CD4-positive, alpha-beta T cell (primary cell): ENCODE data around the gene DNER. TPM values are rescaled to one million over a fixed set of nuclear protein-coding genes. Genes with fewer than 3 reads are reported as not detected.

Source experiments
- ATAC-seq: fragments of 200-7000 bp; cut with Tn5 transposase; one replicate; pipeline ENCODE4 v1.10.0; 2022; ENCODE audit warnings: mild to moderate bottlenecking; ENCODE audit not compliant: poor library complexity
- CTCF ChIA-PET: fragments of 350-600 bp; sonication (Branson Sonifier 250); formaldehyde crosslinking; loops from one replicate; lab custom pipeline; 2021; ENCODE audit warnings: antibody characterized with exemption, inconsistent platforms; lab: Charles Lee
- POLR2A ChIA-PET: fragments of 350-600 bp; sonication (Branson Sonifier 250); formaldehyde crosslinking; loops from one replicate; lab custom pipeline; 2021; ENCODE audit warnings: antibody characterized with exemption, inconsistent platforms; lab: Charles Lee
- DNase-seq, 14 experiments: peaks; one replicate each; pipeline ENCODE4 v3.0.0-alpha.2; 2013 to 2020; ENCODE audit warnings: mixed read lengths in 2 of 14
- H3K27ac ChIP-seq, 2 donors: one replicate each; pipeline versions ENCODE4 v1.5.1 to v1.7.0; 2013; ENCODE audit warnings: low read length in 2 of 2, low read depth in 1 of 2, mild to moderate bottlenecking in 1 of 2
- H3K27me3 ChIP-seq, 2 experiments: 1 replicate in 1 of 2; 2 replicates in 1 of 2; pipeline versions ENCODE4 v1.6.1 to v1.7.0; 2013; ENCODE audit warnings: low read length in 2 of 2, control low read depth in 1 of 2, mild to moderate bottlenecking in 1 of 2, moderate library complexity in 1 of 2; ENCODE audit not compliant: insufficient read depth in 2 of 2, control insufficient read depth in 1 of 2
- H3K36me3 ChIP-seq: one replicate; pipeline ENCODE4 v1.6.1; 2013; ENCODE audit warnings: low read length, control low read depth; ENCODE audit not compliant: insufficient read depth
- H3K4me1 ChIP-seq: one replicate; pipeline ENCODE4 v1.6.1; 2013; ENCODE audit warnings: low read length, control low read depth; ENCODE audit not compliant: insufficient read depth
- H3K4me3 ChIP-seq: one replicate; pipeline ENCODE4 v1.5.1; 2013; ENCODE audit warnings: mild to moderate bottlenecking, low read length, moderate library complexity
- H3K9me3 ChIP-seq, 2 experiments: 1 replicate in 1 of 2; 2 replicates in 1 of 2; pipeline versions ENCODE4 v1.6.1 to v1.7.0; 2013; ENCODE audit warnings: low read length in 2 of 2, mild to moderate bottlenecking in 2 of 2, control low read depth in 1 of 2, moderate library complexity in 1 of 2; ENCODE audit not compliant: control insufficient read depth in 1 of 2, insufficient read depth in 1 of 2
- H3K27ac Mint-ChIP-seq: one replicate; pipeline ENCODE4 v1.8.0; 2020; ENCODE audit warnings: mixed read lengths
- H3K27me3 Mint-ChIP-seq: one replicate; pipeline ENCODE4 v1.8.0; 2021; ENCODE audit warnings: mixed read lengths
- H3K36me3 Mint-ChIP-seq: one replicate; pipeline ENCODE4 v1.8.0; 2021; ENCODE audit warnings: low read depth, mixed read lengths
- H3K4me1 Mint-ChIP-seq: one replicate; pipeline ENCODE4 v1.8.0; 2021; ENCODE audit warnings: low read depth, mixed read lengths
- H3K4me3 Mint-ChIP-seq: one replicate; pipeline ENCODE4 v1.8.0; 2020; ENCODE audit warnings: mild to moderate bottlenecking, mixed read lengths
- H3K9me3 Mint-ChIP-seq: one replicate; pipeline ENCODE4 v1.8.0; 2020; ENCODE audit warnings: mixed read lengths
- intact Hi-C, 2 experiments: fragments of 100-400 bp; cut with DNase I in 1 of 2; cut with micrococcal nuclease in 1 of 2; formaldehyde crosslinking; loops; one replicate each; pipeline versions ENCODE4 v1.15.1 to v1.9.0; 2023 to 2025; cut with DNase I, micrococcal nuclease
- total RNA-seq, 174 experiments: library from RNA in 2 of 174; stranded (reverse) in 2 of 174; gene quantifications; one replicate each; pipeline ENCODE4 v1.2.3 and lab custom pipeline; 2021 to 2026
- TF ChIP-seq, protein P1 (sequence below): fragments of 200-600 bp; IDR thresholded peaks from one replicate; pipeline ENCODE4 v1.8.0; 2022; ENCODE audit warnings: antibody characterized with exemption, mild to moderate bottlenecking

Gene DNER
- total RNA-seq, 2 experiments from 2014 or later: not detected

DNA sequence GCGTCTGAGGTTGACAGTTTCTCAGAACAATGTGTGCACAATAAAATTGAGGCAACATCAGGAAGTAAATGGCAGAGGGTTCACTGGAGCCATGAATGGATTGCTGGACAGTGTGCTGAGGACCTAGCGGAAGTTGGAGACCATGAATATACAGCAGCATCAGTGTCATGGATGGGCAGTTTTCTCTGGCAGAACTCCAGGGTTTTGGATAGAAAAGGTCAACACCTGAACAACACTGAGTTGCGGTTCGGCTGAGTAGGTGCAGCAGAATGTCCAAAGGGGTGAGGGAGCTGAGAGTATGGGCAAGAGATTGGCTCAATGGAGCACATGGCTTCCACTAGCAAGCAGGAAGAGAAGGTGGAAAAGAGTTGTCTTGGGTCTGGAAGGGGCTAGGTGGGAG is 73.7 kb downstream of the DNER start:
- CTCF ChIA-PET: no interaction called here
- H3K27ac ChIP-seq: no peak overlapping the region
- H3K36me3 ChIP-seq: no peaks in the 10 kb centered on the region
- no peak for DNase-seq
- ATAC-seq: no peak
- Mint-ChIP-seq H3K9me3 (no peaks in the 10 kb centered on the region), H3K27ac (no peak overlapping the region), H3K27me3 (peaks cover 38% of the 10 kb centered on the region), H3K4me1 (no peaks in the 10 kb centered on the region), H3K4me3 (no peak overlapping the region), H3K36me3 (no peaks in the 10 kb centered on the region)
- no peak overlapping the region for H3K4me3 ChIP-seq
- peaks cover 5 to 6% of the 10 kb centered on the region in 2 experiments for H3K27me3 ChIP-seq
- TF ChIP-seq, protein P1, sequence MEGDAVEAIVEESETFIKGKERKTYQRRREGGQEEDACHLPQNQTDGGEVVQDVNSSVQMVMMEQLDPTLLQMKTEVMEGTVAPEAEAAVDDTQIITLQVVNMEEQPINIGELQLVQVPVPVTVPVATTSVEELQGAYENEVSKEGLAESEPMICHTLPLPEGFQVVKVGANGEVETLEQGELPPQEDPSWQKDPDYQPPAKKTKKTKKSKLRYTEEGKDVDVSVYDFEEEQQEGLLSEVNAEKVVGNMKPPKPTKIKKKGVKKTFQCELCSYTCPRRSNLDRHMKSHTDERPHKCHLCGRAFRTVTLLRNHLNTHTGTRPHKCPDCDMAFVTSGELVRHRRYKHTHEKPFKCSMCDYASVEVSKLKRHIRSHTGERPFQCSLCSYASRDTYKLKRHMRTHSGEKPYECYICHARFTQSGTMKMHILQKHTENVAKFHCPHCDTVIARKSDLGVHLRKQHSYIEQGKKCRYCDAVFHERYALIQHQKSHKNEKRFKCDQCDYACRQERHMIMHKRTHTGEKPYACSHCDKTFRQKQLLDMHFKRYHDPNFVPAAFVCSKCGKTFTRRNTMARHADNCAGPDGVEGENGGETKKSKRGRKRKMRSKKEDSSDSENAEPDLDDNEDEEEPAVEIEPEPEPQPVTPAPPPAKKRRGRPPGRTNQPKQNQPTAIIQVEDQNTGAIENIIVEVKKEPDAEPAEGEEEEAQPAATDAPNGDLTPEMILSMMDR: no peak
- intact Hi-C loops: no loop called here
- no peaks in the 10 kb centered on the region for H3K9me3 ChIP-seq
- no peaks in the 10 kb centered on the region for H3K4me1 ChIP-seq
- POLR2A ChIA-PET: no interaction called here

DNA sequence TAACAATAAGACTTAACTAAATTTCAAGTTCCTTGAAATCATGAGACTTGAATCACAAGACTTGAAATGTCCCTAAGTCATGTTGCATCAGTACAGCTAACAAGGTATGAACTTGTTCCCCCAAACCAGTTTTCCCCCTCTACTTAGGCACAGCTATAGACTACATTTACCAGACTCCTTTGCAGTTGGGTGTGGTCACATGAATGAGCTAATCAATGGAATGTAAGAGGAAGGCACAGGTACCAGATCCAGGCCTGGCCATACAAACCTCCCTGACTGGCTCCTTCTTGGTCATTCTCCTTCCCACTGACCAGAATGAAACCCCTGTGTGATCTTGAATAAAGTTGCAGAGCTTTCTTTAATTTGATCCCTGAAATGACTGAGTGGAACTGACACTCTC is 77.8 kb downstream of the DNER start:
- no peak for DNase-seq
- no peak for ATAC-seq
- no peaks in the 10 kb centered on the region for H3K4me1 Mint-ChIP-seq
- no peaks in the 10 kb centered on the region for H3K9me3 ChIP-seq
- ChIA-PET CTCF (no interaction called here), POLR2A (no interaction called here)
- intact Hi-C loops: no loop called here
- peaks cover 11 to 20% of the 10 kb centered on the region in 2 experiments for H3K27me3 ChIP-seq
- H3K27ac ChIP-seq: no peak overlapping the region
- H3K36me3 ChIP-seq: no peaks in the 10 kb centered on the region
- no peaks in the 10 kb centered on the region for H3K36me3 Mint-ChIP-seq
- H3K27ac Mint-ChIP-seq: no peak overlapping the region
- no peak overlapping the region for H3K4me3 ChIP-seq
- H3K4me1 ChIP-seq: no peaks in the 10 kb centered on the region
- H3K4me3 Mint-ChIP-seq: no peak overlapping the region
- TF ChIP-seq, protein P1: no peak
- peaks cover 44% of the 10 kb centered on the region for H3K27me3 Mint-ChIP-seq
- H3K9me3 Mint-ChIP-seq: no peaks in the 10 kb centered on the region

DNA sequence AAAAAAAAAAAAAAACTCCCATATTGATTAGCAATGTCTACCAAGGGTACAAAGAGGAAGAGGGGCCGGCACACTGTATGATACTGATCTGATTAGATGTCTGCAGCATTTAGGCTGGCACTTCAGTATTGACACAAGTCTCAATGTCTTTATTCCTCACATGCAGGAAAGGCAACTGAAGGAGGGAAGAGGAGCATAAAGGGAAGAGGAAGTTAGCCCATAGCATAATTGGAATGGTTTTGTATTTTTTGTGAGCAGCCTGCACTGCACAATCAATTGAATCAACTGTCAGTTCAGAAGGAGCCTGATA is 79.0 kb downstream of the DNER start:
- no peaks in the 10 kb centered on the region for H3K9me3 ChIP-seq
- no peak overlapping the region for H3K27ac ChIP-seq
- POLR2A ChIA-PET: no interaction called here
- intact Hi-C loops: no loop called here
- H3K36me3 ChIP-seq: no peaks in the 10 kb centered on the region
- H3K4me3 ChIP-seq: no peak overlapping the region
- TF ChIP-seq, protein P1: no peak
- Mint-ChIP-seq H3K36me3 (no peaks in the 10 kb centered on the region), H3K27me3 (peaks cover 39% of the 10 kb centered on the region), H3K4me3 (no peak overlapping the region), H3K27ac (no peak overlapping the region), H3K9me3 (no peaks in the 10 kb centered on the region), H3K4me1 (no peaks in the 10 kb centered on the region)
- peaks cover 12 to 20% of the 10 kb centered on the region in 2 experiments for H3K27me3 ChIP-seq
- DNase-seq (no peak), ATAC-seq (no peak)
- CTCF ChIA-PET: interaction anchor here (0.6 kb wide), 1 partner anchor 178 kb away, joined by 3 read pairs; no protein-coding TSS in a partner anchor
- H3K4me1 ChIP-seq: no peaks in the 10 kb centered on the region
